ENCODE results near the gene PFDN4. TPM values are rescaled to one million over a fixed set of nuclear protein-coding genes. Genes with fewer than 3 reads are reported as not detected.

Gene PFDN4
- total RNA-seq, 4 donors from 2014 or later: 60.0 to 108 (median 85.1) TPM

- H3K27me3 ChIP-seq: peaks cover 0 to 5% of the 10 kb centered on the region in 2 donors
- no peak overlapping the region for H3K4me3 ChIP-seq
- DNase-seq (ENCODE audit: low spot score in 2 of 2): no peak
- no peaks in the 10 kb centered on the region for H3K9me3 ChIP-seq
- no peak overlapping the region for H3K27ac ChIP-seq
- H3K36me3 ChIP-seq: no peaks in the 10 kb centered on the region
- WGBS, 2 donors: 87 to 90% methylated on average over 9 of the region's 9 CpGs
- no peaks in the 10 kb centered on the region for H3K4me1 ChIP-seq
- TF ChIP-seq POLR2A (IDR thresholded peaks at IDR 0.05) (no peak), EP300 (IDR thresholded peaks at IDR 0.05) (no peak), CTCF (IDR thresholded peaks at IDR 0.05) (no peak)
Observed at GRCh38 chr20:54161008-54161820, 46.7 kb upstream of the PFDN4 start.

- no peak for DNase-seq (ENCODE audit: low spot score in 2 of 2)
- no peak overlapping the region for H3K27ac ChIP-seq
- TF ChIP-seq EP300 (IDR thresholded peaks at IDR 0.05): no peak
- TF ChIP-seq CTCF (IDR thresholded peaks at IDR 0.05): no peak
- no peak for TF ChIP-seq POLR2A (IDR thresholded peaks at IDR 0.05)
- H3K9me3 ChIP-seq: no peaks in the 10 kb centered on the region
- no peak overlapping the region for H3K4me3 ChIP-seq
- no peaks in the 10 kb centered on the region for H3K4me1 ChIP-seq
- H3K36me3 ChIP-seq: no peaks in the 10 kb centered on the region
- peaks cover 0 to 5% of the 10 kb centered on the region in 2 donors for H3K27me3 ChIP-seq
- WGBS, 2 donors: 96 to 97% methylated on average over 4 of the region's 4 CpGs
Observed at GRCh38 chr20:54161821-54162149, 46.1 kb upstream of the PFDN4 start.

GRCh38 chr20:54162378-54163009 is 45.4 kb upstream of the PFDN4 start:
- H3K9me3 ChIP-seq: no peaks in the 10 kb centered on the region
- H3K4me1 ChIP-seq: no peaks in the 10 kb centered on the region
- 34 to 46% methylated on average over 16 of the region's 16 CpGs for WGBS, 2 donors
- no peaks in the 10 kb centered on the region for H3K36me3 ChIP-seq
- TF ChIP-seq EP300 (IDR thresholded peaks at IDR 0.05) (no peak), CTCF (IDR thresholded peaks at IDR 0.05) (no peak), POLR2A (IDR thresholded peaks at IDR 0.05) (no peak)
- no peak for DNase-seq (ENCODE audit: low spot score in 2 of 2)
- H3K27me3 ChIP-seq: peaks cover 0 to 8% of the 10 kb centered on the region in 2 donors
- no peak overlapping the region for H3K27ac ChIP-seq
- no peak overlapping the region for H3K4me3 ChIP-seq

DNA sequence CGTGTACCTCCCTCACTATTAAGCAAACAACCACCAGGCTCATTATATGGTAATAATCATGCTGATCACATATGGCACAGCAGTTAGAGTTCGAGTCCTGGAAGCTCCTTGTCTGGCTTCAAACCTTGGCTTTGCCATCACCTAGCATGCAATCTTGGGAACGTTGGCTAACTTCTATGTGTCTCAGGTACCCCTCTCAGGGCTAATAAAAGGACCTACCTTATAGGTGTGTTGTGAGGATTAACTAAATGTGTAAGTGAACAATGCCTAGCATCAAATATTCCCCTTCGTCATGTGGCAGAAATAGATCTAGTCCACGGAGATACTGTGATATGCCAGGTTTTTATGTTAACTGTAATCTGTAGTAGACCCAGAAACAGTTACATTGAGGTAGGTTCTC is 44.5 kb upstream of the PFDN4 start:
- Histone ChIP-seq H3K27me3 (peaks cover 0 to 12% of the 10 kb centered on the region in 2 donors), H3K27ac (no peak overlapping the region), H3K4me3 (no peak overlapping the region), H3K4me1 (no peaks in the 10 kb centered on the region), H3K9me3 (no peaks in the 10 kb centered on the region), H3K36me3 (no peaks in the 10 kb centered on the region)
- WGBS, 2 donors: 89 to 92% methylated on average over 5 of the region's 5 CpGs
- TF ChIP-seq EP300 (IDR thresholded peaks at IDR 0.05) (no peak), CTCF (IDR thresholded peaks at IDR 0.05) (no peak), POLR2A (IDR thresholded peaks at IDR 0.05) (no peak)
- no peak for DNase-seq (ENCODE audit: low spot score in 2 of 2)

- peaks cover 0 to 27% of the 10 kb centered on the region in 2 donors for H3K27me3 ChIP-seq
- no peaks in the 10 kb centered on the region for H3K36me3 ChIP-seq
- H3K4me3 ChIP-seq: no peak overlapping the region
- DNase-seq (ENCODE audit: low spot score in 2 of 2): no peak
- WGBS, 2 donors: 93% methylated on average over 9 of the region's 9 CpGs
- no peaks in the 10 kb centered on the region for H3K9me3 ChIP-seq
- no peak for TF ChIP-seq POLR2A (IDR thresholded peaks at IDR 0.05)
- no peak for TF ChIP-seq CTCF (IDR thresholded peaks at IDR 0.05)
- TF ChIP-seq EP300 (IDR thresholded peaks at IDR 0.05): no peak
- no peak overlapping the region for H3K27ac ChIP-seq
- no peaks in the 10 kb centered on the region for H3K4me1 ChIP-seq
Observed at GRCh38 chr20:54165014-54165413, 42.9 kb upstream of the PFDN4 start.

All from tibial nerve (tissue), 4 donors.